ENCODE data around the gene STAG3. TPM values are rescaled to one million over a fixed set of nuclear protein-coding genes. Genes with fewer than 3 reads are reported as not detected.

The STAG3 gene
- total RNA-seq, 1 experiment from 2014 or later, result 5.2 TPM

- Mint-ChIP-seq H3K27ac (0 out of 2 replicates have a peak overlapping the region, but pooled peaks have one; percentile 38), H3K9me3 (no peaks in the 10 kb centered on the region), H3K4me3 (no peak overlapping the region; the same call in 1 of the 2 replicates), H3K4me1 (peaks cover 39% of the 10 kb centered on the region), H3K36me3 (peaks cover 22% of the 10 kb centered on the region), H3K27me3 (ENCODE audit: low read depth) (peaks cover 22% of the 10 kb centered on the region)
- POLR2A ChIA-PET, result interaction anchor here (0.6 kb wide), 1 partner anchor 20 kb away, joined by 3 read pairs; no protein-coding TSS in a partner anchor
- ATAC-seq, result no peak
- TF ChIP-seq NFATC4 (CRISPR knock-in tag; IDR thresholded peaks at IDR 0.05), result no peak
- no peak for TF ChIP-seq KAT7 (CRISPR knock-in tag; IDR thresholded peaks at IDR 0.05; ENCODE audit: borderline replicate concordance)
- no peak for TF ChIP-seq FOXP1 (CRISPR knock-in tag; IDR thresholded peaks at IDR 0.05; ENCODE audit: borderline replicate concordance)
- TF ChIP-seq PRDM15 (CRISPR knock-in tag; IDR thresholded peaks at IDR 0.05), result no peak
- no peak for TF ChIP-seq STAT6 (CRISPR knock-in tag; conservative IDR thresholded peaks at IDR 0.05; ENCODE audit: low read depth)
- TF ChIP-seq ZMAT4 (CRISPR knock-in tag; IDR thresholded peaks at IDR 0.05), result no peak
- no peak for TF ChIP-seq EMX1 (CRISPR knock-in tag; IDR thresholded peaks at IDR 0.05)
- no peak for TF ChIP-seq ZNF532 (CRISPR knock-in tag; IDR thresholded peaks at IDR 0.05; ENCODE audit: borderline replicate concordance)
- no peak for TF ChIP-seq ZNF425 (CRISPR knock-in tag; conservative IDR thresholded peaks at IDR 0.05)
- no peak for TF ChIP-seq CREM (CRISPR knock-in tag; IDR thresholded peaks at IDR 0.05)
- no peak for TF ChIP-seq ZNF512 (CRISPR knock-in tag; IDR thresholded peaks at IDR 0.05; ENCODE audit: borderline replicate concordance)
- TF ChIP-seq TEAD1 (CRISPR knock-in tag; IDR thresholded peaks at IDR 0.05), result no peak
- no peak for TF ChIP-seq USF1 (CRISPR knock-in tag; IDR thresholded peaks at IDR 0.05)
- no peak for TF ChIP-seq ZNF396 (CRISPR knock-in tag; IDR thresholded peaks at IDR 0.05; ENCODE audit: borderline replicate concordance)
- DNase-seq (ENCODE audit: low spot score), result no peak
- CTCF ChIA-PET, result interaction anchor here (3.0 kb wide), 1 partner anchor 41 kb away, joined by 14 read pairs; no protein-coding TSS in a partner anchor
Measured at GRCh38 chr7:100173806-100174495, 3.8 kb upstream of the STAG3 start.
